HAP-1 (cell line): ENCODE data around the gene FLOT1.
A peak's percentile ranks its signal among the peaks of the same experiment; 100 is the strongest.
"Not testable (repeated sequence)": the region's sequence is repeated elsewhere in the genome, so short reads cannot be mapped to it uniquely, and the experiment has no call there.

Experiments
- DNase-seq, 2 experiments: peaks; one replicate each; pipeline ENCODE4 v3.0.0-alpha.2; 2016 to 2020; ENCODE audit warnings: low spot score in 2 of 2
- H3K27me3 ChIP-seq: fragments of 250-450 bp; sonication (Bioruptor Pico); 2 replicates; pipeline ENCODE4 v1.5.1; 2020; ENCODE audit warnings: low read depth, mild to moderate bottlenecking, moderate library complexity
- H3K36me3 ChIP-seq: fragments of 250-450 bp; sonication (Bioruptor Pico); replicated peaks from 2 replicates; pipeline ENCODE4 v1.5.1; 2020; ENCODE audit warnings: mild to moderate bottlenecking
- H3K4me1 ChIP-seq: fragments of 250-450 bp; sonication (Bioruptor Pico); 2 replicates; pipeline ENCODE4 v1.5.1; 2020; ENCODE audit warnings: mild to moderate bottlenecking
- H3K4me3 ChIP-seq: fragments of 250-450 bp; sonication (Bioruptor Pico); 2 replicates; pipeline ENCODE4 v1.5.1; 2020; ENCODE audit warnings: mild to moderate bottlenecking, moderate library complexity
- H3K9me3 ChIP-seq: fragments of 250-450 bp; sonication (Bioruptor Pico); 2 replicates; pipeline ENCODE4 v1.5.1; 2020; ENCODE audit warnings: mild to moderate bottlenecking, moderate library complexity
- in situ Hi-C: fragments of 300-500 bp; cut with MboI; formaldehyde crosslinking; loops from 3 replicates; pipeline ENCODE4 v1.14.3; 2020; ENCODE audit warnings: low sequenced_read_pairs, inconsistent platforms, mixed read lengths

Gene FLOT1

DNA sequence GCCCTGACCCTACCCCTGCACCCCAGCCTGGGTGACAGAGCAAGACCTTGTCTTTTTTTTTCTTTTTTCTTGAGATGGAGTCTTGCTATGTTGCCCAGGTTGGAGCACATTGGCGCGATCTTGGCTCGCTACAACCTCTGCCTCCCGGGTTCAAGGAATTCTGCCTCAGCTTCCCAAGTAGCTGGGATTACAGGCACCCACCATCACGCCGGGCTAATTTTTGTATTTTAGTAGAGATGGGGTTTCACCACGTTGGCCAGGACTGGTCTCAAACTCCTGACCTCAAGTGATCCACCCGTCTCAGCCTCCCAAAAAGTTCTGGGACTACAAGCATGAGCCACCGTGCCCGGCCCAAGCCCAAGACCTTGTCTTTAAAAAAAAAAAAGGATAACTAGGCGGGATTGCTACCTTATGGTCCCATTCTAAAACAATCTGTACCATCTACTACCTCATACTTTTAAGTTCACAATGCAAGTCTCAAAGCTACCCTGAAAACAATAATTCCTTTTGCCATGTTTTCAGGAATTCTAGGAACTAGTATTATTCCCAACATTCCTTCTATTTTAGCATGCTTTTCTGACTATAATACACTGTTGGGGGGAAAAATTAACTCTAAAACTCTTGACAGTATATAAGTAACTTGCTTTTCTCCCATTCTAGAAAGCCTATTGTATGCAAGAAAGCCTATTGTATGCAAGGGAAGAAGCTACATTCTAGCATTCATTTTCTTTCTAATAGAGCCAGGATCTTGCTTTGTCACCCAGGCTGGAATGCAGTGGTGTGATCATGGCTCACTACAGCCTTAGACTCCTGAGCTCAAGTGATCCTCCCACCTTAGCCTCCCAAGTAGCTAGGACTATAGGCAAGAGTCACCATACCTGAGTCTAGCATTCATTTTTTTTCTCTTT lies 15.7 kb downstream of the FLOT1 start:
- no peaks in the 10 kb centered on the region for H3K9me3 ChIP-seq
- DNase-seq = peak in 1 of 2 experiments; percentile 21
- no peaks in the 10 kb centered on the region for H3K27me3 ChIP-seq
- H3K4me1 ChIP-seq = peaks cover 17% of the 10 kb centered on the region
- in situ Hi-C loops = loop anchor here (5.0 kb wide), 1 partner anchor 54 kb away; the partner anchor contains the start of gene DHX16
- peaks cover 74% of the 10 kb centered on the region for H3K36me3 ChIP-seq
- H3K4me3 ChIP-seq = no peak overlapping the region

- DNase-seq = peak; percentile 38 to 46
- Histone ChIP-seq H3K36me3 (peaks cover 78% of the 10 kb centered on the region), H3K4me1 (peaks cover 17% of the 10 kb centered on the region), H3K9me3 (no peaks in the 10 kb centered on the region), H3K27me3 (no peaks in the 10 kb centered on the region), H3K4me3 (no peak overlapping the region)
- in situ Hi-C loops = loop anchor here (5.0 kb wide), 1 partner anchor 54 kb away; the partner anchor contains the start of gene DHX16
These were observed 16.6 kb downstream of the FLOT1 start for GRCh38 chr6:30725713-30726505.

GRCh38 chr6:30724906-30725667 lies 17.4 kb downstream of the FLOT1 start:
- H3K9me3 ChIP-seq = no peaks in the 10 kb centered on the region
- DNase-seq = no peak
- H3K4me1 ChIP-seq = peaks cover 14% of the 10 kb centered on the region
- H3K36me3 ChIP-seq = peaks cover 76% of the 10 kb centered on the region
- in situ Hi-C loops = loop anchor here (5.0 kb wide), 2 partner anchors 53 to 108 kb away; partner anchors contain the start of genes DHX16, MRPS18B and PPP1R10
- no peak overlapping the region for H3K4me3 ChIP-seq
- H3K27me3 ChIP-seq = no peaks in the 10 kb centered on the region

- Histone ChIP-seq H3K36me3 (peaks cover 66% of the 10 kb centered on the region), H3K4me1 (peaks cover 15% of the 10 kb centered on the region)
- H3K27me3 ChIP-seq, H3K4me3 ChIP-seq, DNase-seq, H3K9me3 ChIP-seq: not testable (repeated sequence)
- in situ Hi-C loops = loop anchor here (5.0 kb wide), 1 partner anchor 107 kb away; the partner anchor contains the start of genes MRPS18B and PPP1R10
These were observed 18.4 kb downstream of the FLOT1 start for GRCh38 chr6:30723843-30724741.

- H3K36me3 ChIP-seq = peaks cover 65% of the 10 kb centered on the region
- DNase-seq, H3K9me3 ChIP-seq, H3K27me3 ChIP-seq: not testable (repeated sequence)
- peaks cover 23% of the 10 kb centered on the region for H3K4me1 ChIP-seq
- in situ Hi-C loops = loop anchor here (5.0 kb wide), 1 partner anchor 106 kb away; the partner anchor contains the start of genes MRPS18B and PPP1R10
- peak overlapping the region; percentile 69; the same call in 1 of the 2 replicates for H3K4me3 ChIP-seq
These were observed 19.2 kb downstream of the FLOT1 start for GRCh38 chr6:30723159-30723842.

DNA sequence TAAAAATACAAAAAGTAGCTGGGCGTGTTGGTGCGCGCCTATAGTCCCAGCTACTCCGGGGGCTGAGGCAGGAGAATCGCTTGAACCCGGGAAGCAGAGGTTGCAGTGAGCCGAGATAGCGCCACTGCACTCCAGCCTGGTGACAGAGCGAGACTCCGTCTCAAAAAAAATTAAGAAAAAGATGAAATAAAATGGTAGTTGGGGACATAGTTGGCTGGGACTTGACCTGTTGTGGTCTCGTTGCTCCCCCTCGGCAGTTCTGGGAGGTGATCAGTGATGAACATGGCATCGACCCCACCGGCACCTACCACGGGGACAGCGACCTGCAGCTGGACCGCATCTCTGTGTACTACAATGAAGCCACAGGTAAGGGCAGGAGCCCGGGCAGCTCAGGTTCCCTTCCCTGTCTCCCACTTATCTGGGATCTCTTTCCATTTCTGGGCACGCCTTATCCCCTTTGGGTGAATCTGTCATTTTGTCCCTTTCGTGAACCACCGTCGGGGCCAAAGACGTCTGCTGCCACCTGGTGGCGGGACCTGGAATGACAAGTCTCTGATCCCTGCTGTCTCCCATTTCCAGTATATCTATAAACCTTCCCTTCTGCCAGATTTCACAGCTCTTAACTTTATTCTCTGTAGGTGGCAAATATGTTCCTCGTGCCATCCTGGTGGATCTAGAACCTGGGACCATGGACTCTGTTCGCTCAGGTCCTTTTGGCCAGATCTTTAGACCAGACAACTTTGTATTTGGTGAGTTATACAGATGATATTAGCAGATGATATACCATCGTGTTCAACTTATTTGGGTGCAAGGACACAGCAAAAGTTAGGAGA lies 20.0 kb downstream of the FLOT1 start:
- in situ Hi-C loops = loop anchor here (5.0 kb wide), 1 partner anchor 105 kb away; the partner anchor contains the start of genes MRPS18B and PPP1R10
- Histone ChIP-seq H3K36me3 (peaks cover 63% of the 10 kb centered on the region), H3K9me3 (no peaks in the 10 kb centered on the region), H3K4me1 (peaks cover 29% of the 10 kb centered on the region), H3K27me3 (no peaks in the 10 kb centered on the region), H3K4me3 (peak overlapping the region; percentile 69)
- DNase-seq = peak; percentile 71 to 88

GRCh38 chr6:30722025-30722279 lies 20.5 kb downstream of the FLOT1 start:
- peak overlapping the region; percentile 69 for H3K4me3 ChIP-seq
- H3K36me3 ChIP-seq = peaks cover 57% of the 10 kb centered on the region
- not testable (repeated sequence) for H3K9me3 ChIP-seq, H3K27me3 ChIP-seq, DNase-seq
- H3K4me1 ChIP-seq = peaks cover 29% of the 10 kb centered on the region
- in situ Hi-C loops = loop anchor here (5.0 kb wide), 1 partner anchor 105 kb away; the partner anchor contains the start of genes MRPS18B and PPP1R10

GRCh38 chr6:30721198-30722024 lies 21.1 kb downstream of the FLOT1 start:
- Histone ChIP-seq H3K27me3 (no peaks in the 10 kb centered on the region), H3K9me3 (no peaks in the 10 kb centered on the region), H3K36me3 (peaks cover 55% of the 10 kb centered on the region), H3K4me1 (peaks cover 30% of the 10 kb centered on the region), H3K4me3 (peak overlapping the region; percentile 69)
- in situ Hi-C loops = loop anchor here (5.0 kb wide), 1 partner anchor 104 kb away; the partner anchor contains the start of genes MRPS18B and PPP1R10
- DNase-seq = peak; percentile 75 to 95

DNA sequence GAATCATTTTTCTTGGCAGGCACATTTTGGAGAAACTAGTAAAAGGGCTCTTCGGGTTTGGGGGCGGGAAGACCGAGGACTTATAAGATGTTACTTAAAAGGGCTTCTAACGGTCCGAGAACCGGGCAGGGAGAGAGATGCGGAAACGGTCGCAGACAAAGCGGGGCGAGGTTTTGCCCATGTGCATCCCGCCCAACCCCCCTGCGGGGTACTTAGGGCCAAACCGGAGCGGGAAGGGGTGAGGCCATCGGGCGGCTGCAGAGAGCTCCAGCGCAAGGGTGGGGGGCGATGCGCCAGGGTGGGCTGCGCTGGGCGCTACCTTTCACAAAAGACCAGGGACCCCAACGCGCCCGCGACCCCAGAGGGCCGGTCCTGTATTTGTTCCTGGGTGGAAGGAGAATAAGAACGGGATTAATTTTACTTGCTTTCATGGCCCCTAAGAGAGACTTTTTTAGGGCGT lies 21.7 kb downstream of the FLOT1 start:
- no peaks in the 10 kb centered on the region for H3K27me3 ChIP-seq
- H3K9me3 ChIP-seq = no peaks in the 10 kb centered on the region
- H3K4me3 ChIP-seq = peak overlapping the region; percentile 69
- H3K4me1 ChIP-seq = peaks cover 35% of the 10 kb centered on the region
- H3K36me3 ChIP-seq = peaks cover 52% of the 10 kb centered on the region
- in situ Hi-C loops = loop anchor here (5.0 kb wide), 1 partner anchor 103 kb away; the partner anchor contains the start of genes MRPS18B and PPP1R10
- peak; percentile 46 to 85 for DNase-seq

GRCh38 chr6:30719791-30720737 lies 22.4 kb downstream of the FLOT1 start, which contains the start of gene TUBB:
TUBB (plus strand) TSS chr6:30720352; CDS start chr6:30720507, 155 bp downstream.
- peak; percentile 98 for DNase-seq
- Histone ChIP-seq H3K36me3 (peaks cover 48% of the 10 kb centered on the region), H3K9me3 (no peaks in the 10 kb centered on the region), H3K27me3 (no peaks in the 10 kb centered on the region), H3K4me1 (peaks cover 36% of the 10 kb centered on the region), H3K4me3 (peak within 1 kb of the TSS; percentile 69)
- in situ Hi-C loops = loop anchor here (5.0 kb wide), 1 partner anchor 103 kb away; the partner anchor contains the start of genes MRPS18B and PPP1R10
